ENCODE measurements around the gene LRP2BP.

DNA sequence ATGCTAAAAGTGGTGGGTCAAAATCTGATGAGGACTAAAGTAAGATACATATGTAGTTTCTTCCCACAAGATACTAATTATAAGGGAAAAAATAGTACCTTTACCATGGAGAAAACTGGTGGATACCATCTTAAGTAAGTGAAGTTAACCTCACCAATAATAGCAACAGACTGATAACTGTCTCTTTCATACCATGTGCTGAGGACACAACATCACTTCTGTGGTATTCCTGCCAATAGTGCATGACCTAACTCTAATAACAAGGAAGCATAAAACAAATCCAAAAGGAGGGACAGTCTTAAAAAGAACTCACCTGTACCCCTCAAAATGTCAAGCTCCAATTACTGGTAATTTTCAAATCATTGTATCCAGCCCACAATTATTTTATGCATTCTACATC, 21.2 kb upstream of the LRP2BP start:
- TF ChIP-seq, protein P1, sequence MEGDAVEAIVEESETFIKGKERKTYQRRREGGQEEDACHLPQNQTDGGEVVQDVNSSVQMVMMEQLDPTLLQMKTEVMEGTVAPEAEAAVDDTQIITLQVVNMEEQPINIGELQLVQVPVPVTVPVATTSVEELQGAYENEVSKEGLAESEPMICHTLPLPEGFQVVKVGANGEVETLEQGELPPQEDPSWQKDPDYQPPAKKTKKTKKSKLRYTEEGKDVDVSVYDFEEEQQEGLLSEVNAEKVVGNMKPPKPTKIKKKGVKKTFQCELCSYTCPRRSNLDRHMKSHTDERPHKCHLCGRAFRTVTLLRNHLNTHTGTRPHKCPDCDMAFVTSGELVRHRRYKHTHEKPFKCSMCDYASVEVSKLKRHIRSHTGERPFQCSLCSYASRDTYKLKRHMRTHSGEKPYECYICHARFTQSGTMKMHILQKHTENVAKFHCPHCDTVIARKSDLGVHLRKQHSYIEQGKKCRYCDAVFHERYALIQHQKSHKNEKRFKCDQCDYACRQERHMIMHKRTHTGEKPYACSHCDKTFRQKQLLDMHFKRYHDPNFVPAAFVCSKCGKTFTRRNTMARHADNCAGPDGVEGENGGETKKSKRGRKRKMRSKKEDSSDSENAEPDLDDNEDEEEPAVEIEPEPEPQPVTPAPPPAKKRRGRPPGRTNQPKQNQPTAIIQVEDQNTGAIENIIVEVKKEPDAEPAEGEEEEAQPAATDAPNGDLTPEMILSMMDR (conservative IDR thresholded peaks at IDR 0.05; ENCODE audit: low read depth, low read length), result no peak
- TF ChIP-seq, protein P2, sequence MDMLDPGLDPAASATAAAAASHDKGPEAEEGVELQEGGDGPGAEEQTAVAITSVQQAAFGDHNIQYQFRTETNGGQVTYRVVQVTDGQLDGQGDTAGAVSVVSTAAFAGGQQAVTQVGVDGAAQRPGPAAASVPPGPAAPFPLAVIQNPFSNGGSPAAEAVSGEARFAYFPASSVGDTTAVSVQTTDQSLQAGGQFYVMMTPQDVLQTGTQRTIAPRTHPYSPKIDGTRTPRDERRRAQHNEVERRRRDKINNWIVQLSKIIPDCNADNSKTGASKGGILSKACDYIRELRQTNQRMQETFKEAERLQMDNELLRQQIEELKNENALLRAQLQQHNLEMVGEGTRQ (IDR thresholded peaks at IDR 0.05; ENCODE audit: low read depth, low read length), result no peak
- TF ChIP-seq, protein P3, sequence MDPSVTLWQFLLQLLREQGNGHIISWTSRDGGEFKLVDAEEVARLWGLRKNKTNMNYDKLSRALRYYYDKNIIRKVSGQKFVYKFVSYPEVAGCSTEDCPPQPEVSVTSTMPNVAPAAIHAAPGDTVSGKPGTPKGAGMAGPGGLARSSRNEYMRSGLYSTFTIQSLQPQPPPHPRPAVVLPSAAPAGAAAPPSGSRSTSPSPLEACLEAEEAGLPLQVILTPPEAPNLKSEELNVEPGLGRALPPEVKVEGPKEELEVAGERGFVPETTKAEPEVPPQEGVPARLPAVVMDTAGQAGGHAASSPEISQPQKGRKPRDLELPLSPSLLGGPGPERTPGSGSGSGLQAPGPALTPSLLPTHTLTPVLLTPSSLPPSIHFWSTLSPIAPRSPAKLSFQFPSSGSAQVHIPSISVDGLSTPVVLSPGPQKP (IDR thresholded peaks at IDR 0.05; ENCODE audit: borderline replicate concordance, low read depth, low read length), result no peak
- no peak for TF ChIP-seq RFX5 (IDR thresholded peaks at IDR 0.05; ENCODE audit: low read depth, low read length)
- TF ChIP-seq POLR2A (IDR thresholded peaks at IDR 0.05; ENCODE audit: low read depth, low read length), result no peak

Measured in IMR-90 (cell line).